Measurements from ENCODE around the gene CKLF. TPM values are rescaled to one million over a fixed set of nuclear protein-coding genes. Genes with fewer than 3 reads are reported as not detected.

Gene CKLF
- total RNA-seq, 1 donor from 2014 or later: 14.7 TPM

DNA sequence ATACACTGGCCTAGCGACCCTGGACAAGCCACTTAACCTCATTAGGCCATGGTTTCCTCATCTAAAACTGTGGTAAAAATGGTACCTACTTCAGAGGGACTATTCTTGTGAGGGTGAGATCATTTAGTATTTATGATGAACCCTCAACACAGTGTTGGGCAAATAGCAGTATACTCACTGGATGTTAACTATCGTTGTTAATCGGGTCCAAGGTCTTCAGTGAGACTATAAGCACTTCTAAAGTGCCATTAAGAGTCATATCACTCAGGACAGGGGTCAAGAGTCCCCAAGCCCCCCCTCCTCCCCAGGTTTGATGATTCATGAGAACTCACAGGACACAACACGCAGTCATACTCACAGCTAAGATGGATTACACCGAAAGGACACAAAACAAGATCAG, 13.5 kb upstream of the CKLF start:
- ATAC-seq (no peak), DNase-seq (ENCODE audit: missing footprints) (no peak)
- intact Hi-C loops (cut with DNase I): no loop called here

- intact Hi-C loops (cut with DNase I): no loop called here
- ATAC-seq (no peak), DNase-seq (ENCODE audit: missing footprints) (no peak)
Observed at GRCh38 chr16:66539623-66540469, 12.5 kb upstream of the CKLF start.

- intact Hi-C loops (cut with DNase I): no loop called here
Observed at GRCh38 chr16:66541388-66542355, 10.7 kb upstream of the CKLF start.

GRCh38 chr16:66542396-66542795, 10.0 kb upstream of the CKLF start:
- no peak for ATAC-seq
- intact Hi-C loops (cut with DNase I): no loop called here
- DNase-seq (ENCODE audit: missing footprints): no peak

More at GRCh38 chr16:66541388-66542355, 10.7 kb upstream of the CKLF start:
- DNase-seq (ENCODE audit: missing footprints) (no peak), ATAC-seq (peak; percentile 43)

DNA sequence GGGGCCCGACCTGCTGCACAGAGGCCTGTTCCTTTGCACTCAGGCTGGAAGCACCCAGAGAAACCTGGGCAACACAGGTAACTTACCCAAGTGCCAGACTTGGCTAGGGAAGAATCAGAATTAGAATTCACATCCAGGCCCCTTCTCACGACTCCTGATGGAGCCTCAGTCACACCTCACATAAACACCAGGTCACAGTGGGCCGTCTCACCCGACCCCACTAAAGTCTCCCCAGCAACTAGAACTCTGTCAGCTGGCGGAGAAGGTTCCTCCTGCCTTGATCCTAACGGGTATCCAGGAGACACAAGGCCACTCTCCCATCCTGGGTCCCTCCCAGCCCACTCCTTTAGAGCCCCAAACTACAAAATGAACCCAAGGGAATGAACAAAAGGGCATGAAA, 8.8 kb upstream of the CKLF start:
- intact Hi-C loops (cut with DNase I): no loop called here
- DNase-seq (ENCODE audit: missing footprints) (no peak), ATAC-seq (no peak)

DNA sequence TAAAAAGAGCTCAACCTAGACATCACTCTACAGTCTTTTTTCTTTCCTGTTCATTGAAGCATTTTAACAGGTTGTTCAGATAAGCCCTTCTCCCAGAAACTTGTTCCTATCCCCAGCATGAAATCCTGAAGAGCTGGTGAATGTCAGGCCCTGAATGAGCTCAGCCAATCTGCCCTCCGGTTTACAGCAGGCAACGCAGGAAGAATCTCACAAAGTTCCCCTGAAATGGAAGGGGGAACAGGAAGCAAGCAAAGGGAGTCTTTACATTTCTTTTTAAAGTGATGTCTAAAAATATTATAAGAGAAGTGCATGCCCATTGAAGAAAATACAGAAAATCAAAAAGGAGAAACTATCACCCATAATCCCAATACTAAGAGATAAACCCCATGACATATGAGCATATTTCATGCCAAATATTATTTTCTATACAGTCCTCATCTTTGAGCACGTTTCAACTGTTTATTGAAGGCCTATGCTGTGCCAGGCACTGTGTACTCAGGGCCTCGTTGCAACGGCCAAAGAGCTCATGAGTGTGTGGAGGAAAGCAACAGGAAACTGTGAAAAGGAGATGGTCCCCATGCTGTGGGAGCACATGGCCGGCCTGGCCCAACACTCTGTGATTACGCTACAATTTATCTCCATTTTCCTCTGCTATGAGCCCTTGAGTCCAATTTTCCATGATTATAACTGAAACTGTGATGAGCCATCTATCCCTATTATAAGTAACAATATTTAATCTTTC, 8.2 kb upstream of the CKLF start:
- no peak for ATAC-seq

DNA sequence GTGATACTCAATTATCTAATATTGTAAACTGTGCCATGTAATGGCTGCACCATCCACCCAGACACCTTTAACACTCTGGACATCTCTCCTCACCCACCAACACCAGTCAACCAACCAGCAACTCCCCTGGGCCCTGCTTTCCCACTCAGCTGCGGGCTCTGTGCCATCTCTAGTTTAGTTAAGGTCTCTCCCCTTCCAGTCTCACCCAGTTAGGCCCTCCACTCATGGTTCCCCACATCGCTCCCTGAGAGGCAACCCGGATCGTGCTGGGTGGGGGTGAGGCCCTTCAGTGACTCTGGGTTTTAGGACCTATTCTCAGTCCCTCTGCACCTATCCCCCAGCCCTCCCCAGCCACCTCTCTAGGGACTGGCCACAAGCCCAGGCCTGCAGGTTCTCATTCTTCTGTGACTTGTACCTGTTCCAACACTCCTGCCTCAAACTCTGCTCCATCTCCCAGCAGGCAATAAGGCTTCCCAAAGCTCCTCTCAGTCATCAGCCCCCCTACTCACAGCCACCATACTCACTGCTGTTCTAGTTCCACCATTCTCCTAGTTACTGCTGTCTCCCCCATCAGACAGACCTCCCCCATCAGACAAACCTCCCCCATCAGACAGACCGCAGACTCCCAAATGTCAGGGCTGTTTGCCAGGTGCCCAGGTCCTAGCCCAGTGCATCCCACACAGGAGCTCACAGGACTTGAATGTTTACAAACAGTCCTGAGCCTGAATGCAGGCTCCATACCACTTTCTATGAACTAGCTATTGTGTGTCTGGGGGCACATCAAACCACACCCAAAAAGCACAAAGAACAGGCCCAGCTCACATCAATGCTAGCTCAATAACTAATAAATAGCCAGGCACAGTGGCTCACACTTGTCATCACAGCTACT, 5.0 kb upstream of the CKLF start:
- intact Hi-C loops (cut with DNase I): no loop called here
- DNase-seq (ENCODE audit: missing footprints): no peak
- ATAC-seq: no peak

More for the DNA sequence above, 8.2 kb upstream of the CKLF start:
- intact Hi-C loops (cut with DNase I): no loop called here
- DNase-seq (ENCODE audit: missing footprints): no peak

DNA sequence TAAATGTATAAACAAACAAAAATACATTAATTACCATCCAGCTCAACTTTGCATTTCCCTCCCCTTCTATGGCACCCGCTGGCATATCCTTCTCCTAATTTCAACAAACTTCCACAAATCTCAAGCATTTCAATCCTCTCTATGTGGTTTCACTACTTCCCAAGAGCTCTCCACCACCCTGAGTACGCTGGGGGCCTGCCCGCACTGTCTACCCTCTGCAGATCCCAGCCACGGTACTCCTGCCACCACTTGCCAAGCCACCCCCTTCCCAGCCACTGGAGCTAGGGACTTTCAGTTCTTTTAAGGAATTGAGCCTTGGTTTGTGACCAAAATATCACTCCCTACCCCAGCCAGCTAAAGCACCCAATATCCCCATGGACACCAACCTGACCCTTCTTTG, 4.3 kb upstream of the CKLF start:
- ATAC-seq: no peak
- intact Hi-C loops (cut with DNase I): no loop called here

GRCh38 chr16:66548868-66549267, 3.5 kb upstream of the CKLF start:
- DNase-seq (ENCODE audit: missing footprints): no peak
- intact Hi-C loops (cut with DNase I): loop anchor here (1.0 kb wide), 1 partner anchor 33 kb away; no protein-coding TSS in a partner anchor
- no peak for ATAC-seq

More for the DNA sequence above, 4.3 kb upstream of the CKLF start:
- no peak for DNase-seq (ENCODE audit: missing footprints)

DNA sequence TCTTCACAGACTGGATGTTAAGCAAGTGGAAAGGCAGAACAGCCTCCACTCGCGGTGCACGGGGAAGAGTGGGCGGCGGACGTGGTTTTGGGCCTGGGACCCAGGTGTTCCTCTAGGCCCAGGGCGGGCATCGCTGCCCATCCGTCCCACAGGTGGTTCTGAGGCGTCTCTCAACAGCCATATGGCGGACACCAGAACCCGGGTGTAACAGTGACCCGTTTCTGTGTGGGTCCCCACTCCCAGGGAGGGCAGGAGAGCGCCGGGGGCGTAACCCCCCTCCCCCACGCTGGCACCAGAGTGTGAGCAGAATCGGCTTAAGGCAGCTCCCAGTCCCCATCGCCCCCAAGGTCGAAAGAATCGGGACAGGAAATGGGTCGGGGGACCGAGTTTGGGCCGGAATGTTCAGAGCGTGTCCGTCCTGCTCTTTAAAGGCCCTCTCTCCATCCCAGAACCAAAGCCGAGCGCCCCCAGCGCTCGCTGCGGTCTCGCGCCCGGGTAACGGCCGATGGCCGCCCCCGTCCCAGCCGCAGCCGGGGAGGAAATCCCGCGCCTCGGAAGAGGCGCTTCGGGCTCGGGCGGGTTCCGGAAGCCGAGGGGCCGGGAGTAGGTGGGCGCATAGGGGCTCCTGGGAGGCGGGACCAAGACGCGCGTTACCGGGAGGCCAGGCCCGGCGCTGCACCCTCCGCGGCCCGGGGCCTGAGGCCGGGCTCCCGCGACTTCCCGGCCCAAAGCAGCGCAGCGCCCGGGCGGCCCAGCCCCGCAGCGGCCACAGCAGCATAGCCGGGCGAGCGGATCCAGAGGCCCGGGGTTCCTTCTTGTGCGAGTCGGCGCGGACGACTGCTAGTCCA, 2.9 kb upstream of the CKLF start, which contains the start of gene TK2:
TK2 (minus strand) TSS at position 839 of the 848 bp plus-strand sequence; CDS start at position 778, 61 bp downstream.
- peak; percentile 89 for DNase-seq (ENCODE audit: missing footprints)

DNA sequence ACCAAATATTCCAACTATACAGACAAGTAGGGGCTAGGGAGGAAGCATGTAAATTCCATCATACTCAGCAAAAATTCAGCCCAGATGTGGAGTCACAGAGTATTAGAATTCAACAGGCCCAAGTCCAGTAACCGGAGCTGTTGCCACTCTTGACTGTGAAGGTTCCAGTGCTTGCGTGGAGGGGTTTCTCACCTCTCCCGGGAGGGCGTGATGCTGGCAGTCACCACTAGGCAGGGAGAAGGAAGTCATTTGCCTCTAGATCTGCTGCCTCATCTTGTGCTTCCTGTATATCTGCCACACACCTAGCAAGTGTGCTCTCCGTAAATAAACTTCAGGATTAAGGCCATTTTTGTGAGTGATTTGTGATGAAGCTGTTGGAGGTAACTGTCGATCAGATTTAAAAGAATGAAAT, 1.0 kb upstream of the CKLF start:
- DNase-seq (ENCODE audit: missing footprints): no peak

More for the DNA sequence above, 2.9 kb upstream of the CKLF start, which contains the start of gene TK2:
- peak; percentile 63 for ATAC-seq
- intact Hi-C loops (cut with DNase I): loop anchor here (1.0 kb wide), 1 partner anchor 33 kb away; no protein-coding TSS in a partner anchor

DNA sequence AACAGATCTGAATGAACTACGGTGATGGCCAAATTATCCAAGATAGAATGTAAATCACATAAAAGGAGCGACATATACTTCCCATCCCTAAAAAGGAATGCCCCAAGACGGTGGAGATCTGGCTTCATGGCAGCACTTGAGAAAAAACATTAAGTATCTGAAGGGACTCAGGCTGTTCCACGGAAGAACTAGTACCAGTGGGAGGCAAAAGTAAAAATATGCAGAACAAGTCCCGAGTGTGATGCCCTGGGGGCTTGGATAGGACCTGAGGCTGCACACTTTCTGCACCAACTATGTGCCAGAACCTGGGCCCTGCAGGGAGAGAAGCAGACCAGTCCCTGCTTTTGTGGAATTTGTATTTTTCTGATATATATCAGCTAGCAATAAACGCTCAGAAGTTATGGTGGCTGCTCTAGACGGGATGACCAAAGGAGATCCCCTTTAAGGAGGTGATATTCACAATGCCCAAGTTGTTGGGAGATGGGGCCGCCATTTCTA, 539 bp upstream of the CKLF start:
- DNase-seq (ENCODE audit: missing footprints): no peak
- intact Hi-C loops (cut with DNase I): loop anchor here (2.0 kb wide), 1 partner anchor 53 kb away; the partner anchor contains the start of gene CMTM3
- no peak for ATAC-seq

More for the DNA sequence above, 1.0 kb upstream of the CKLF start:
- intact Hi-C loops (cut with DNase I): no loop called here
- ATAC-seq: no peak

DNA sequence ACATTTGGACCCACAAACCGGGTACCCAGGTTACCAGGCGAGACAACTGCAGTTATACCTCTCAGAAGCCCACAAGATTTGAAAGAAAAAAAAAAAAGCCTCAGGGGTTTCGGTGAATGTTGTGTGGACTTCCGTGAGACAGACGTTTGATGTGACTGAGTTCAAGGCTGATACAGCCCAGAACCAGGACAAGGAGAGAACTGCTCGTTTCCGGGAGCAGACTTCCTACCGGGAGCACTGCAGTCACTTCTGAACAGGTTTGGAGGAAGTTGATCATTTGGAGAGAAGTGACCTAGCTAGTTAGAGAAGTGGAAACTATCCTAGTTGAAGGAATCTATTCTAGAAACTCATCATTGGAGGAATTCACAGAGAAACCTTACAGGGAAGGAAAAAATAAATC, 847 bp downstream of the CKLF start:
- DNase-seq (ENCODE audit: missing footprints) (no peak), ATAC-seq (no peak)
- intact Hi-C loops (cut with DNase I): loop anchor here (2.0 kb wide), 1 partner anchor 52 kb away; the partner anchor contains the start of gene CMTM3

GRCh38 chr16:66554021-66554420, 1.6 kb downstream of the CKLF start:
- ATAC-seq: no peak
- intact Hi-C loops (cut with DNase I): no loop called here
- no peak for DNase-seq (ENCODE audit: missing footprints)

DNA sequence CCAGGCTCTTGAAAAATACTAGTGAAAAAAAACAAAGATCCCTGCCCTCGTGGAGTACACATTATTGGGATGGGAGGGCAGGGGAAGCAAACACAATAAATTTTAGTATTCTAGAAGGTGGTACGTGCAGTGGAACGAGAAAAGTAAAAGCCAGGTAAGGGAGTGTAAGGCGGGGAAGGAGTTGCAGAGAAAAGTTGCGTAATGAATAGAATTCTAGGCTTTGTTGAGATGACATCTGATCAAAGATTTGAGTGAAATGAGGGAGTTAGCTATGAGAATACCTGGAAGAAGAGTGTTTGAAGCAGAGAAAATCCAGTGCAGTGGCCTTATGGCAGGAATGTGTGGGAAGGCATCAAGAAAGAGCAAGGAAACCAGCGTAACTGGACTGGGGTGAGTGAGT, 2.1 kb downstream of the CKLF start:
- ATAC-seq: no peak
- intact Hi-C loops (cut with DNase I): no loop called here
- no peak for DNase-seq (ENCODE audit: missing footprints)

DNA sequence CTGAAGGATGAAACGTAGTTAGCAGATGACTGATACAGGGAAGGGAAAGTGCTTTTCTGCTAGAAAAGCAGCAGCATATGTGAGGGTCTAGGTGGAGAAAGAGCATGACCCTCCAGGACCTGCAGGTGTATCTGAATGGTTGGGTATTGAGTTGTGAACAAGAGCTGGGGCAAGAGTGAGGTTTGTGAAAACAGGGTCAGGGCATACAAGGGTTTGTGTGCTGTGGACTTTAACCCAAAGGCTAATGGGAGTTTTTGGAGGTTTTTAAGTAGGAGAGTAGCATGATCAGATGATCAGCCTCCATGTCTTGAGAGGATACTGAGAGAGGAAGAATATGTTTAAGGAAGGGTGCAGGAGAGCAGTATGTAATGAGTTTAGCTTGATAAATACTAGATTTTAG, 7.7 kb downstream of the CKLF start:
- DNase-seq (ENCODE audit: missing footprints) (no peak), ATAC-seq (no peak)
- intact Hi-C loops (cut with DNase I): no loop called here
